GM19455 (cell line): Measurements from ENCODE around the gene DIPK1A.

Source experiments
- ATAC-seq: cut with Tn5 transposase; IDR thresholded peaks from one replicate; pipeline ENCODE4 v1.9.1; 2021; ENCODE audit not compliant: unreplicated experiment

Gene DIPK1A

GRCh38 chr1:92808381-92808780 lies 152.9 kb downstream of the DIPK1A start:
- ATAC-seq = no peak

GRCh38 chr1:92805216-92805615 lies 156.0 kb downstream of the DIPK1A start:
- ATAC-seq = no peak

- no peak for ATAC-seq
Measured at GRCh38 chr1:92804721-92805201, 156.5 kb downstream of the DIPK1A start.

- no peak for ATAC-seq
Measured at GRCh38 chr1:92803140-92803887, 157.9 kb downstream of the DIPK1A start.

GRCh38 chr1:92797961-92798360 lies 163.3 kb downstream of the DIPK1A start:
- ATAC-seq = no peak

- no peak for ATAC-seq
Measured at GRCh38 chr1:92797297-92797696, 164.0 kb downstream of the DIPK1A start.

- ATAC-seq = no peak
Measured at GRCh38 chr1:92795166-92795565, 166.1 kb downstream of the DIPK1A start.

- no peak for ATAC-seq
Measured at GRCh38 chr1:92792340-92792782, 168.9 kb downstream of the DIPK1A start.
